Measurements from ENCODE around the gene MGST2. TPM values are rescaled to one million over a fixed set of nuclear protein-coding genes. Genes with fewer than 3 reads are reported as not detected.
A peak's percentile ranks its signal among the peaks of the same experiment; 100 is the strongest.

Gene MGST2
- total and polyA plus RNA-seq, 2 experiments from 2014 or later, result 4.6 to 19.1 TPM

DNA sequence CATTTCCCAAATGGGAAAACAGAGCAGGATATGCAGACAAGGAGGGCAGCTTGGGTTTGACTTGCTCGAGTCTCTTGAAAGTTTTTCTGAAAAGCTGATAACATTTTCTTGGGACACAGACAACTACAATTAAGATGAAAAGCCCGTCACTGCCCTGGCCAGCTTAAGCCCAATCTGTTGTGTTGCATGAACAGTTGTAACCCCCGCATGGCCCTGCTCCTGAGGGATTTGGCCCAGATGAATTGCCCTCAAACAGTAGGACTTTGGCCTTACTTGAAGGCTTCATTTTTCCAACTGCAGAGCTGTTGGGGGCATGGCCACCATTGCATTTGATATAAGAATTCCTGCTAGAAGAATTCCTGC lies 40.5 kb upstream of the MGST2 start (continued):
- TF ChIP-seq JUNB (IDR thresholded peaks at IDR 0.05; ENCODE audit: unreplicated experiment), result no peak
- TF ChIP-seq, protein P1, sequence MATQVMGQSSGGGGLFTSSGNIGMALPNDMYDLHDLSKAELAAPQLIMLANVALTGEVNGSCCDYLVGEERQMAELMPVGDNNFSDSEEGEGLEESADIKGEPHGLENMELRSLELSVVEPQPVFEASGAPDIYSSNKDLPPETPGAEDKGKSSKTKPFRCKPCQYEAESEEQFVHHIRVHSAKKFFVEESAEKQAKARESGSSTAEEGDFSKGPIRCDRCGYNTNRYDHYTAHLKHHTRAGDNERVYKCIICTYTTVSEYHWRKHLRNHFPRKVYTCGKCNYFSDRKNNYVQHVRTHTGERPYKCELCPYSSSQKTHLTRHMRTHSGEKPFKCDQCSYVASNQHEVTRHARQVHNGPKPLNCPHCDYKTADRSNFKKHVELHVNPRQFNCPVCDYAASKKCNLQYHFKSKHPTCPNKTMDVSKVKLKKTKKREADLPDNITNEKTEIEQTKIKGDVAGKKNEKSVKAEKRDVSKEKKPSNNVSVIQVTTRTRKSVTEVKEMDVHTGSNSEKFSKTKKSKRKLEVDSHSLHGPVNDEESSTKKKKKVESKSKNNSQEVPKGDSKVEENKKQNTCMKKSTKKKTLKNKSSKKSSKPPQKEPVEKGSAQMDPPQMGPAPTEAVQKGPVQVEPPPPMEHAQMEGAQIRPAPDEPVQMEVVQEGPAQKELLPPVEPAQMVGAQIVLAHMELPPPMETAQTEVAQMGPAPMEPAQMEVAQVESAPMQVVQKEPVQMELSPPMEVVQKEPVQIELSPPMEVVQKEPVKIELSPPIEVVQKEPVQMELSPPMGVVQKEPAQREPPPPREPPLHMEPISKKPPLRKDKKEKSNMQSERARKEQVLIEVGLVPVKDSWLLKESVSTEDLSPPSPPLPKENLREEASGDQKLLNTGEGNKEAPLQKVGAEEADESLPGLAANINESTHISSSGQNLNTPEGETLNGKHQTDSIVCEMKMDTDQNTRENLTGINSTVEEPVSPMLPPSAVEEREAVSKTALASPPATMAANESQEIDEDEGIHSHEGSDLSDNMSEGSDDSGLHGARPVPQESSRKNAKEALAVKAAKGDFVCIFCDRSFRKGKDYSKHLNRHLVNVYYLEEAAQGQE (IDR thresholded peaks at IDR 0.05; ENCODE audit: unreplicated experiment), result no peak
- no peak for TF ChIP-seq POLR2AphosphoS5 (IDR thresholded peaks at IDR 0.05; ENCODE audit: low read depth)
- no peak for TF ChIP-seq STAT1 (IDR thresholded peaks at IDR 0.05; ENCODE audit: unreplicated experiment)

DNA sequence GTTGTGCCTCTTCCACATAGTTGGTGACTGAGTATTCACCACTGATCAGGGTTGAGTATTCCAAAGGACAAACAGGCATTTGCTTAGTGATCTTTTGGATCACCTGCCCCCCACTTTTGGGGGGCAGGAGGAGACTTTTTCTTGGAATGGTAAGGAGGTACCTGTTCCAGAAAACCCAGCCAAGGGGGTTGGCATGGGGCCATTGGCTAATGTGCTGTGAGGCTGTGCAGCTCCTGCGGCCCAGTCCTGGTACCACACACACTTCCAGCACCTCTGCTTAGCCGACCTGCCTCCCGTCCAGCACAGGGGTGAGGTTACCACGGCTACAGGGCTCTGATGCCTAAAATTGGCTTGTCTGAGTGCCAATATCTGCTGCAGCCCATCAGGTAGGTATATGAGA lies 40.1 kb upstream of the MGST2 start:
- ATAC-seq, result no peak
- Mint-ChIP-seq H3K4me1 (peaks cover 25% of the 10 kb centered on the region), H3K36me3 (ENCODE audit: low read depth) (no peaks in the 10 kb centered on the region; the same call in 2 of the 3 replicates), H3K27ac (no peak overlapping the region), H3K9me3 (no peaks in the 10 kb centered on the region), H3K27me3 (ENCODE audit: insufficient read depth, low read depth, poor library complexity) (peaks cover 64% of the 10 kb centered on the region), H3K4me3 (no peak overlapping the region)
- H3K4me1 ChIP-seq (ENCODE audit: insufficient read depth), result peaks cover 27% of the 10 kb centered on the region
- no peaks in the 10 kb centered on the region for H3K79me2 ChIP-seq (replicated peaks; ENCODE audit: insufficient read depth)
- no peak for TF ChIP-seq POLR2AphosphoS5 (IDR thresholded peaks at IDR 0.05; ENCODE audit: low read depth)
- TF ChIP-seq EZH2phosphoT487 (IDR thresholded peaks at IDR 0.05; ENCODE audit: unreplicated experiment), result no peak
- no peak for TF ChIP-seq JUNB (IDR thresholded peaks at IDR 0.05; ENCODE audit: unreplicated experiment)
- no peak for TF ChIP-seq EZH2 (IDR thresholded peaks at IDR 0.05; ENCODE audit: low read depth, unreplicated experiment)
- TF ChIP-seq, protein P2, sequence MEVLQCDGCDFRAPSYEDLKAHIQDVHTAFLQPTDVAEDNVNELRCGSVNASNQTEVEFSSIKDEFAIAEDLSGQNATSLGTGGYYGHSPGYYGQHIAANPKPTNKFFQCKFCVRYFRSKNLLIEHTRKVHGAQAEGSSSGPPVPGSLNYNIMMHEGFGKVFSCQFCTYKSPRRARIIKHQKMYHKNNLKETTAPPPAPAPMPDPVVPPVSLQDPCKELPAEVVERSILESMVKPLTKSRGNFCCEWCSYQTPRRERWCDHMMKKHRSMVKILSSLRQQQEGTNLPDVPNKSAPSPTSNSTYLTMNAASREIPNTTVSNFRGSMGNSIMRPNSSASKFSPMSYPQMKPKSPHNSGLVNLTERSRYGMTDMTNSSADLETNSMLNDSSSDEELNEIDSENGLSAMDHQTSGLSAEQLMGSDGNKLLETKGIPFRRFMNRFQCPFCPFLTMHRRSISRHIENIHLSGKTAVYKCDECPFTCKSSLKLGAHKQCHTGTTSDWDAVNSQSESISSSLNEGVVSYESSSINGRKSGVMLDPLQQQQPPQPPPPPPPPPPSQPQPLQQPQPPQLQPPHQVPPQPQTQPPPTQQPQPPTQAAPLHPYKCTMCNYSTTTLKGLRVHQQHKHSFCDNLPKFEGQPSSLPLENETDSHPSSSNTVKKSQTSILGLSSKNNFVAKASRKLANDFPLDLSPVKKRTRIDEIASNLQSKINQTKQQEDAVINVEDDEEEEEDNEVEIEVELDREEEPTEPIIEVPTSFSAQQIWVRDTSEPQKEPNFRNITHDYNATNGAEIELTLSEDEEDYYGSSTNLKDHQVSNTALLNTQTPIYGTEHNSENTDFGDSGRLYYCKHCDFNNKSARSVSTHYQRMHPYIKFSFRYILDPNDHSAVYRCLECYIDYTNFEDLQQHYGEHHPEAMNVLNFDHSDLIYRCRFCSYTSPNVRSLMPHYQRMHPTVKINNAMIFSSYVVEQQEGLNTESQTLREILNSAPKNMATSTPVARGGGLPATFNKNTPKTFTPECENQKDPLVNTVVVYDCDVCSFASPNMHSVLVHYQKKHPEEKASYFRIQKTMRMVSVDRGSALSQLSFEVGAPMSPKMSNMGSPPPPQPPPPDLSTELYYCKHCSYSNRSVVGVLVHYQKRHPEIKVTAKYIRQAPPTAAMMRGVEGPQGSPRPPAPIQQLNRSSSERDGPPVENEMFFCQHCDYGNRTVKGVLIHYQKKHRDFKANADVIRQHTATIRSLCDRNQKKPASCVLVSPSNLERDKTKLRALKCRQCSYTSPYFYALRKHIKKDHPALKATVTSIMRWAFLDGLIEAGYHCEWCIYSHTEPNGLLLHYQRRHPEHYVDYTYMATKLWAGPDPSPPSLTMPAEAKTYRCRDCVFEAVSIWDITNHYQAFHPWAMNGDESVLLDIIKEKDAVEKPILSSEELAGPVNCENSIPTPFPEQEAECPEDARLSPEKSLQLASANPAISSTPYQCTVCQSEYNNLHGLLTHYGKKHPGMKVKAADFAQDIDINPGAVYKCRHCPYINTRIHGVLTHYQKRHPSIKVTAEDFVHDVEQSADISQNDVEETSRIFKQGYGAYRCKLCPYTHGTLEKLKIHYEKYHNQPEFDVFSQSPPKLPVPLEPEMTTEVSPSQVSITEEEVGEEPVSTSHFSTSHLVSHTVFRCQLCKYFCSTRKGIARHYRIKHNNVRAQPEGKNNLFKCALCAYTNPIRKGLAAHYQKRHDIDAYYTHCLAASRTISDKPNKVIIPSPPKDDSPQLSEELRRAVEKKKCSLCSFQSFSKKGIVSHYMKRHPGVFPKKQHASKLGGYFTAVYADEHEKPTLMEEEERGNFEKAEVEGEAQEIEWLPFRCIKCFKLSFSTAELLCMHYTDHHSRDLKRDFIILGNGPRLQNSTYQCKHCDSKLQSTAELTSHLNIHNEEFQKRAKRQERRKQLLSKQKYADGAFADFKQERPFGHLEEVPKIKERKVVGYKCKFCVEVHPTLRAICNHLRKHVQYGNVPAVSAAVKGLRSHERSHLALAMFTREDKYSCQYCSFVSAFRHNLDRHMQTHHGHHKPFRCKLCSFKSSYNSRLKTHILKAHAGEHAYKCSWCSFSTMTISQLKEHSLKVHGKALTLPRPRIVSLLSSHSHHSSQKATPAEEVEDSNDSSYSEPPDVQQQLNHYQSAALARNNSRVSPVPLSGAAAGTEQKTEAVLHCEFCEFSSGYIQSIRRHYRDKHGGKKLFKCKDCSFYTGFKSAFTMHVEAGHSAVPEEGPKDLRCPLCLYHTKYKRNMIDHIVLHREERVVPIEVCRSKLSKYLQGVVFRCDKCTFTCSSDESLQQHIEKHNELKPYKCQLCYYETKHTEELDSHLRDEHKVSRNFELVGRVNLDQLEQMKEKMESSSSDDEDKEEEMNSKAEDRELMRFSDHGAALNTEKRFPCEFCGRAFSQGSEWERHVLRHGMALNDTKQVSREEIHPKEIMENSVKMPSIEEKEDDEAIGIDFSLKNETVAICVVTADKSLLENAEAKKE (CRISPR knock-in tag; IDR thresholded peaks at IDR 0.05), result no peak
- H2AFZ ChIP-seq, result no peak overlapping the region
- H3F3A ChIP-seq (replicated peaks; ENCODE audit: low read depth), result no peaks in the 10 kb centered on the region
- no peaks in the 10 kb centered on the region for H3K9me2 ChIP-seq (ENCODE audit: insufficient read depth)
- no peak overlapping the region for H3K27ac ChIP-seq (ENCODE audit: low read depth)
- peaks cover 89% of the 10 kb centered on the region for H3K27me3 ChIP-seq (ENCODE audit: insufficient read depth)
- DNase-seq (ENCODE audit: low spot score), result no peak
- no peaks in the 10 kb centered on the region for H3K36me3 ChIP-seq (ENCODE audit: insufficient read depth)
- H4K20me1 ChIP-seq (replicated peaks; ENCODE audit: insufficient read depth), result no peaks in the 10 kb centered on the region; the same call in 1 of the 2 replicates
- no peak overlapping the region for H3K4me3 ChIP-seq
- H3K4me2 ChIP-seq, result 0 out of 2 replicates have a peak overlapping the region, but pooled peaks have one; percentile 13

All from GM23338 (cell line).